Mesodermal cell (in vitro differentiated cells): ENCODE data around the gene CACNB2. TPM values are rescaled to one million over a fixed set of nuclear protein-coding genes. Genes with fewer than 3 reads are reported as not detected.

ENCODE experiments used
- H3K27ac ChIP-seq: 2 replicates; pipeline ENCODE4 v1.7.0; 2013; ENCODE audit warnings: mild to moderate bottlenecking, low read depth, low read length, moderate library complexity; ENCODE audit not compliant: severe bottlenecking
- H3K36me3 ChIP-seq: 2 replicates; pipeline ENCODE4 v1.7.1; 2013; ENCODE audit warnings: mild to moderate bottlenecking, low read length, moderate library complexity; ENCODE audit not compliant: control insufficient read depth, insufficient read depth
- H3K4me1 ChIP-seq: one replicate; pipeline ENCODE4 v1.7.1; 2013; ENCODE audit warnings: mild to moderate bottlenecking, low read length; ENCODE audit not compliant: insufficient read depth, control insufficient read depth, poor library complexity, severe bottlenecking
- H3K4me3 ChIP-seq: 2 replicates; pipeline ENCODE4 v1.7.0; 2013; ENCODE audit warnings: low read length, control low read depth, mild to moderate bottlenecking; ENCODE audit not compliant: insufficient read depth, poor library complexity, severe bottlenecking; ENCODE audit errors: extremely low read depth
- H3K9me3 ChIP-seq: 2 replicates; pipeline ENCODE4 v1.7.1; 2013; ENCODE audit warnings: mild to moderate bottlenecking, low read length, moderate library complexity; ENCODE audit not compliant: control insufficient read depth
- WGBS, 2 experiments: methylation state at CpG; one replicate each; pipeline ENCODE4 v1.1.5; 2013; ENCODE audit warnings: missing lambda C conversion rate in 2 of 2; ENCODE audit not compliant: insufficient coverage in 2 of 2; 5-methylcytosine and 5-hydroxymethylcytosine counted together
- polyA plus RNA-seq, 2 experiments: library from polyadenylated mRNA; stranded (reverse); fragments of 50-300 nt; gene quantifications; one replicate each; pipeline ENCODE4 v1.2.3, GENCODE V29; 2013

CACNB2 gene
- polyA plus RNA-seq (2013, experiment 1 of 2), result 0.81 TPM
- 1.1 TPM for polyA plus RNA-seq (2013, experiment 2 of 2)

- 0% methylated on average over 76 to 95 of the region's 100 CpGs for WGBS, 2 experiments
- no peak within 1 kb of the TSS for H3K27ac ChIP-seq
- no peaks in the 10 kb centered on the region for H3K9me3 ChIP-seq
- H3K4me3 ChIP-seq, result peak within 1 kb of the TSS; percentile 53
- H3K4me1 ChIP-seq, result no peaks in the 10 kb centered on the region
- no peaks in the 10 kb centered on the region for H3K36me3 ChIP-seq
Observed at GRCh38 chr10:18140149-18140956, at the start of gene CACNB2. TSS of gene CACNB2 (plus strand) at chr10:18140424.

- WGBS, 2 experiments, result 59% methylated on average over 2 of the region's 4 CpGs; no CpG with 5 or more reads in 1 of the 2 experiments
- no peaks in the 10 kb centered on the region for H3K36me3 ChIP-seq
- no peaks in the 10 kb centered on the region for H3K4me1 ChIP-seq
- no peaks in the 10 kb centered on the region for H3K9me3 ChIP-seq
- no peak overlapping the region for H3K4me3 ChIP-seq
- no peak overlapping the region for H3K27ac ChIP-seq
Observed at GRCh38 chr10:18094332-18094731, 45.9 kb upstream of the CACNB2 start.

GRCh38 chr10:18094793-18095192 is 45.4 kb upstream of the CACNB2 start:
- Histone ChIP-seq H3K4me3 (no peak overlapping the region), H3K9me3 (no peaks in the 10 kb centered on the region), H3K27ac (no peak overlapping the region), H3K4me1 (no peaks in the 10 kb centered on the region), H3K36me3 (no peaks in the 10 kb centered on the region)
- WGBS, 2 experiments, result no CpG with 5 or more reads among the region's 2 CpGs

- no peak overlapping the region for H3K4me3 ChIP-seq
- WGBS, 2 experiments, result 80% methylated on average over 1 of the region's 2 CpGs; no CpG with 5 or more reads in 1 of the 2 experiments
- H3K4me1 ChIP-seq, result no peaks in the 10 kb centered on the region
- no peaks in the 10 kb centered on the region for H3K36me3 ChIP-seq
- H3K9me3 ChIP-seq, result no peaks in the 10 kb centered on the region
- H3K27ac ChIP-seq, result no peak overlapping the region
Observed at GRCh38 chr10:18097524-18097923, 42.7 kb upstream of the CACNB2 start.

GRCh38 chr10:18098201-18098600 is 42.0 kb upstream of the CACNB2 start:
- Histone ChIP-seq H3K27ac (no peak overlapping the region), H3K9me3 (no peaks in the 10 kb centered on the region), H3K36me3 (no peaks in the 10 kb centered on the region), H3K4me3 (no peak overlapping the region), H3K4me1 (no peaks in the 10 kb centered on the region)
- WGBS, 2 experiments, result 100% methylated on average over 1 of the region's 3 CpGs

GRCh38 chr10:18099415-18099814 is 40.8 kb upstream of the CACNB2 start:
- 83 to 94% methylated on average over 1 to 3 of the region's 3 CpGs for WGBS, 2 experiments
- no peak overlapping the region for H3K4me3 ChIP-seq
- no peaks in the 10 kb centered on the region for H3K9me3 ChIP-seq
- no peaks in the 10 kb centered on the region for H3K36me3 ChIP-seq
- no peaks in the 10 kb centered on the region for H3K4me1 ChIP-seq
- no peak overlapping the region for H3K27ac ChIP-seq

- no peaks in the 10 kb centered on the region for H3K9me3 ChIP-seq
- H3K27ac ChIP-seq, result no peak overlapping the region
- no peaks in the 10 kb centered on the region for H3K4me1 ChIP-seq
- H3K4me3 ChIP-seq, result no peak overlapping the region
- no CpG with 5 or more reads among the region's 1 CpG for WGBS, 2 experiments
- no peaks in the 10 kb centered on the region for H3K36me3 ChIP-seq
Observed at GRCh38 chr10:18100669-18101068, 39.6 kb upstream of the CACNB2 start.

- no peaks in the 10 kb centered on the region for H3K36me3 ChIP-seq
- H3K4me3 ChIP-seq, result no peak overlapping the region
- no peaks in the 10 kb centered on the region for H3K9me3 ChIP-seq
- no peaks in the 10 kb centered on the region for H3K4me1 ChIP-seq
- WGBS, 2 experiments, result 71 to 83% methylated on average over 1 of the region's 1 CpG
- H3K27ac ChIP-seq, result no peak overlapping the region
Observed at GRCh38 chr10:18102404-18102803, 37.8 kb upstream of the CACNB2 start.

- Histone ChIP-seq H3K4me3 (no peak overlapping the region), H3K27ac (no peak overlapping the region), H3K4me1 (no peaks in the 10 kb centered on the region), H3K9me3 (no peaks in the 10 kb centered on the region), H3K36me3 (no peaks in the 10 kb centered on the region)
- 72 to 79% methylated on average over 7 to 8 of the region's 10 CpGs for WGBS, 2 experiments
Observed at GRCh38 chr10:18104223-18104872, 35.9 kb upstream of the CACNB2 start.

GRCh38 chr10:18109341-18109870 is 30.8 kb upstream of the CACNB2 start:
- no peaks in the 10 kb centered on the region for H3K4me1 ChIP-seq
- no peak overlapping the region for H3K4me3 ChIP-seq
- 90 to 100% methylated on average over 1 to 2 of the region's 6 CpGs for WGBS, 2 experiments
- H3K9me3 ChIP-seq, result no peaks in the 10 kb centered on the region
- no peaks in the 10 kb centered on the region for H3K36me3 ChIP-seq
- H3K27ac ChIP-seq, result no peak overlapping the region

GRCh38 chr10:18113881-18114280 is 26.3 kb upstream of the CACNB2 start:
- WGBS, 2 experiments, result no CpG with 5 or more reads among the region's 1 CpG
- Histone ChIP-seq H3K36me3 (no peaks in the 10 kb centered on the region), H3K4me3 (no peak overlapping the region), H3K4me1 (no peaks in the 10 kb centered on the region), H3K27ac (no peak overlapping the region), H3K9me3 (no peaks in the 10 kb centered on the region)
